Stimulated activated memory B cell treated with anti-CD40 and anti-IgM and Interleukin-4, amounts not matched to agents 10 μg/mL and 1 μg/mL and 100 μg/mL, for 72 hours (primary cell): Measurements from ENCODE around the gene MYBPC1.
A peak's percentile ranks its signal among the peaks of the same experiment; 100 is the strongest.

Source experiments
- ATAC-seq: fragments of 150-1000 bp; cut with Tn5 transposase; 2 replicates; pipeline ENCODE4 v1.10.0; 2021
- H3K27ac Mint-ChIP-seq: one replicate; pipeline ENCODE4 v1.8.0; 2022; ENCODE audit warnings: mild to moderate bottlenecking, mixed read lengths
- H3K27me3 Mint-ChIP-seq: one replicate; pipeline ENCODE4 v1.8.0; 2022; ENCODE audit warnings: mixed read lengths
- H3K36me3 Mint-ChIP-seq: one replicate; pipeline ENCODE4 v1.8.0; 2022; ENCODE audit warnings: mixed read lengths
- H3K4me1 Mint-ChIP-seq: one replicate; pipeline ENCODE4 v1.8.0; 2022; ENCODE audit warnings: mixed read lengths
- H3K4me3 Mint-ChIP-seq: one replicate; pipeline ENCODE4 v1.8.0; 2022; ENCODE audit warnings: mild to moderate bottlenecking, moderate library complexity, mixed read lengths
- H3K9me3 Mint-ChIP-seq: one replicate; pipeline ENCODE4 v1.8.0; 2022; ENCODE audit warnings: mixed read lengths

The MYBPC1 gene

GRCh38 chr12:101590383-101590782 is 4.4 kb upstream of the MYBPC1 start:
- Mint-ChIP-seq H3K4me3 (no peak overlapping the region), H3K27me3 (peaks cover 12% of the 10 kb centered on the region), H3K4me1 (no peaks in the 10 kb centered on the region), H3K36me3 (no peaks in the 10 kb centered on the region), H3K27ac (no peak overlapping the region), H3K9me3 (no peaks in the 10 kb centered on the region)
- no peak for ATAC-seq

DNA sequence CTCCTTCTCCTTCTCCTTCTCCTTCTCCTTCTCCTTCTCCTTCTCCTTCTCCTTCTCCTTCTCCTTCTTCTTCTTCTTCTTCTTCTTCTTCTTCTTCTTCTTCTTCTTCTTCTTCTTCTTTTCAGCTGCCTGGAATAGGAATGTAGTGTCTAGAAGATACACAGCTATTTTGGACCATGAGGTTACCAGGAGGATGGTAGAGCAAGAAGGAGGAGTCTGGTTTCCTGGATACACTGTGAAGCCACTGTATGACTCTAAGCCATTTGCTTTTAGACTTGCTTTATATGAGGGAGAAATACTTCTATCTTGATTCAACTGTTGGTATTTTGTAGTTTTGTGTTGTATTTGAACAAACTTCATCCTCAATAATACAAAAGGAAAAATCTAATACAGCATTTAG is 3.0 kb upstream of the MYBPC1 start:
- H3K36me3 Mint-ChIP-seq = no peaks in the 10 kb centered on the region
- ATAC-seq = no peak
- no peaks in the 10 kb centered on the region for H3K9me3 Mint-ChIP-seq
- H3K27me3 Mint-ChIP-seq = peaks cover 12% of the 10 kb centered on the region
- H3K4me3 Mint-ChIP-seq = no peak overlapping the region
- H3K27ac Mint-ChIP-seq = no peak overlapping the region
- H3K4me1 Mint-ChIP-seq = no peaks in the 10 kb centered on the region

- H3K4me3 Mint-ChIP-seq = no peak overlapping the region
- no peaks in the 10 kb centered on the region for H3K9me3 Mint-ChIP-seq
- H3K4me1 Mint-ChIP-seq = no peaks in the 10 kb centered on the region
- no peak for ATAC-seq
- H3K27me3 Mint-ChIP-seq = peaks cover 11% of the 10 kb centered on the region
- no peaks in the 10 kb centered on the region for H3K36me3 Mint-ChIP-seq
- H3K27ac Mint-ChIP-seq = no peak overlapping the region
Observed at GRCh38 chr12:101592448-101592847, 2.3 kb upstream of the MYBPC1 start.

DNA sequence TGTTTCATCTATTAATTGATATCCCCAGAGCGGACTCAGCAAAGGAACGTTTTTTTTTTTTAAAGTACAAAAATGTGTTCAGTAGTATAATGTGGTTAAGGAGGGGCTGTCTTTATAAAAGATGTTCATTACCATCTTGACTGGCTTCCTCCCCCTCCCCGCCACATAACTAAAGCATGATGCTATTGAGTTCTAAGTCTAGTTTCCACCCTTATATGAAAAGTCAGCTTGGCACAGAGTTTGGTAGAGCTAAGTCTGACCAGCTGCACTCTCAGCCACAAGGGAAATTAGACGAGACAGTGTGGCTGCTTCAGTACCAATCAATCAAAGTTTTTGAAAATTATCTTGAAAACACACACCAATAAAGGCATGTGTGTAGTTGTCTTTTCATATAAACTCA is 1.9 kb upstream of the MYBPC1 start:
- ATAC-seq = no peak
- H3K4me3 Mint-ChIP-seq = no peak overlapping the region
- H3K9me3 Mint-ChIP-seq = no peaks in the 10 kb centered on the region
- no peak overlapping the region for H3K27ac Mint-ChIP-seq
- H3K4me1 Mint-ChIP-seq = no peaks in the 10 kb centered on the region
- no peaks in the 10 kb centered on the region for H3K36me3 Mint-ChIP-seq
- H3K27me3 Mint-ChIP-seq = peaks cover 6% of the 10 kb centered on the region

DNA sequence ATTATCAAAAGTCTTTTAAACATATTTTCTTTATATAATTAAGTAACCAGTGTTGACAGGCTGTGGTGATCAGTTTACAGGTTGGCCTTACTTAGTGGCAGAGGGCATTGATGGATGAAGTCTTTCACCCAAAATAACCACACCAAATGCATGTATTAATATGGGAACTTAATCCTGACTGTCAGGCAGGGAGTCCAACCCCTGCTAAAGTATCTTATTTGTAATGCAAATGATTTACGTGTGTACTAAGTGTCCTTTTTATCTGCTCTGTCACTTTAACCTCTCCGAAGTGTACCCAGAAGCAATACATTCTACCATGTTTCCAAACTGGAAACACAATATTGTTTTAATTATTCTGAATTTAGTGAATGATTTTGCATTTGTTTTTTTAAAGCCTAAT is 1.4 kb downstream of the MYBPC1 start:
- no peak for ATAC-seq
- Mint-ChIP-seq H3K27me3 (no peaks in the 10 kb centered on the region), H3K4me1 (no peaks in the 10 kb centered on the region), H3K36me3 (no peaks in the 10 kb centered on the region), H3K27ac (no peak overlapping the region), H3K9me3 (no peaks in the 10 kb centered on the region), H3K4me3 (no peak overlapping the region)

DNA sequence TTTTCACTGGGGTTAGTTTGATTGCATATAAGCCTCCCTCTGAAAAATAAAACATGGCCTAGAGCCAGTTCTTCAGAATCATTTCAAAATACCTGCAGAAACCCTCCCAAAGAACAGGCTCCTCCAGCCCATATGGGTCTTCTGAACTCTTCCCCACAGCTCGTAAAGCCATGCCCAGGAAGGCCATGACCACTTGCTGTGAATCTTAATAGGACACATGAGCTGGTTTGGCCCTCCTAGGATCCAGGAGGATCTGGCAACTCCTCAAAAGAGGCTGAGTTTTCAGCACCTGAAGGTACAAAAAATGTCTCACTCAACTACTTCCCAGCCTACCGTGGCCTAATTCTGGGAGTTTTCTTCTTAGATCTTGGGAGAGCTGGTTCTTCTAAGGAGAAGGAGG is 2.4 kb downstream of the MYBPC1 start:
- no peaks in the 10 kb centered on the region for H3K27me3 Mint-ChIP-seq
- no peak for ATAC-seq
- no peak overlapping the region for H3K27ac Mint-ChIP-seq

DNA sequence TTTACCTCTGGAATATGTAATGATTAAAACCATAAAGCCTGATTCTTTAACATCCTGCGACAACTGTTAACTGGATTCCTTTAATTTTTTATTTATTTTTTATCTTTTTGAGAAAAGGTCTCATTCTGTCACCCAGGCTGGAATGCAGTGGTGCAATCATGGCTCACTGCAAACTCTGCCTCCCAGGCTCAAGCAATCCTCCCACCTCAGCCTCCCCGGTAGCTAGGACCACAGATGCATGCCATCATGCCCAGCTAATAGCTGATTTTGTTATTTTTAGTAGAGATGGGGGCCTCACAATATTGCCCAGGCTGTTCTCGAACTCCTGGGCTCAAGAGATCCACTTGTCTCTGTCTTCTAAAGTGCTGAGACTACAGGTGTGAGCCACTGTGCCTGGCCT is 3.7 kb downstream of the MYBPC1 start:
- Mint-ChIP-seq H3K36me3 (no peaks in the 10 kb centered on the region), H3K4me3 (no peak overlapping the region), H3K27ac (no peak overlapping the region), H3K27me3 (no peaks in the 10 kb centered on the region), H3K9me3 (no peaks in the 10 kb centered on the region), H3K4me1 (no peaks in the 10 kb centered on the region)
- ATAC-seq = no peak

More for the DNA sequence above, 2.4 kb downstream of the MYBPC1 start:
- H3K4me3 Mint-ChIP-seq = no peak overlapping the region
- no peaks in the 10 kb centered on the region for H3K9me3 Mint-ChIP-seq
- no peaks in the 10 kb centered on the region for H3K36me3 Mint-ChIP-seq
- H3K4me1 Mint-ChIP-seq = no peaks in the 10 kb centered on the region

- no peak for ATAC-seq
- H3K36me3 Mint-ChIP-seq = no peaks in the 10 kb centered on the region
- no peaks in the 10 kb centered on the region for H3K9me3 Mint-ChIP-seq
- H3K4me3 Mint-ChIP-seq = no peak overlapping the region
- H3K27ac Mint-ChIP-seq = no peak overlapping the region
- no peaks in the 10 kb centered on the region for H3K27me3 Mint-ChIP-seq
- H3K4me1 Mint-ChIP-seq = peaks cover 6% of the 10 kb centered on the region
Observed at GRCh38 chr12:101599311-101599710, 4.5 kb downstream of the MYBPC1 start.

DNA sequence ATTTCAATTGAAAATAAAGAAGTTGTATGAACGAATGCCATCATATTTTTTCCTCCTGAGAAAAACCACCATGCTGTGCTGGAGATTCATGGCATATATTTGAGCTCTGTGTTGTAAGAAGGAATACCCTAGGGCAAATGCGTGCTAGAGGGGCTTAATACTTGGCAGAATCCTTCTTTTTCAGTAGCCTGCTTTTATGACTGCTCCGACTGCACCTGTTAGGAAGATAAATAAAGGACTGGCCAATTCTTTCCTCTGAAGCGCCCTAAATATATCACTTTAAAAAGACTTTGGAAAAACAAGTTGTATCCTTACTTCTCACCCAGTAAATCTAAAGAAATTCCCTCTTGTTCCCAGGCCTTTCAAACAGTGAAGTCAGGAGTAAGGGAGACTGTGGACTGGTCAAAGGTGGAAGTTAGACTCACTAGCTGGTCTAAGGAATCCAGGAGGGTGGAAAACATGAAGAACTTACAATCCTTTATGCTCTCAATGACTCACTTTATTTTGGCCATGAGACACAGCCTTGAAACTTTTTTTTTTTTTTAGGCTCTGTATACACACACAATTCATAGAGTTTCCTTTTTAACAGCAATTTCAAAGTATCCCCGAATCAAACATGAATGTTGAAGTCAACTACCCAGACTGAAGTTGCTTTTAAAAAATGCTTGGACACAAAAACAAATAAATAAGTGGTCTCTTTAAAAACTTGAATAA is 5.2 kb downstream of the MYBPC1 start:
- Mint-ChIP-seq H3K27me3 (no peaks in the 10 kb centered on the region), H3K36me3 (no peaks in the 10 kb centered on the region), H3K9me3 (no peaks in the 10 kb centered on the region), H3K4me1 (peaks cover 6% of the 10 kb centered on the region), H3K27ac (no peak overlapping the region), H3K4me3 (no peak overlapping the region)
- ATAC-seq = no peak

DNA sequence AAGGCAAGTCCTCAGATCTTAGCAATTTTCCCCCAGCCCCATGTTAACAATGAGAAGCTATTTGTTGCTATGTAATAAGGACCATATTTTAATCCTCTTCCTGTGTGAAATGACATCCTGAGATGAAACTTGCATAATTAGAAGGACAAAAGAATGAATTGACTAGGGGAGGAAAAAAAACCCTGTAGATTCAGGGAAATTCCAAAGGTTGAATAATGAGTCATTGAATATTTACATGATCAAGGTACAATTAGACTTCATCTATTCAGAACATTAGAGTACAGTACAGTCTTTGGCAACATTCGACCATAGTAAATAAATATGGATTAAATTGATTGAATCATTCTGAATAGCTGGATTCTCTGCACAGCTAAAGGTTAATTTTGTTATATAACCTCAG is 9.4 kb downstream of the MYBPC1 start:
- Mint-ChIP-seq H3K4me3 (no peak overlapping the region), H3K4me1 (peaks cover 6% of the 10 kb centered on the region), H3K27me3 (no peaks in the 10 kb centered on the region), H3K27ac (no peak overlapping the region), H3K9me3 (no peaks in the 10 kb centered on the region), H3K36me3 (no peaks in the 10 kb centered on the region)
- peak; percentile 41 for ATAC-seq

DNA sequence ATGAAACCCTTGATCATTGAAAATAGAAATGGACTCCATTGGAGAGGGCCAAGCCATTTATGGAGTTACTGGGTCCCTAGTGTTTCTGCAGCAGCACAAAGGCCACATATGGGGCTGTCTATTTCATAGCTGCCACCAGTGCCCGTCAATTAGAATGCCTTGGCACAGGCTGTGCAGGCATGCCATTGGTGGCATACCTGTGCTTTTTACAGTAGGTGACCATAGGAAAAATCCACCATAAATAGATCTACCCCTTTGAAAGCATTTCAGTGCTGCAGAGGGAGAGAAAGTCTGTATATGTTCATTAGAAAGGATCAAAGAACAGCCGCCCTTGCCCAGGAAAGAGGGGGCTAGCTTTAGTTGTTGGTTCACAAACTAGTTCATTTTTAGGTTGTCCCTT is 13.1 kb downstream of the MYBPC1 start:
- Mint-ChIP-seq H3K9me3 (no peaks in the 10 kb centered on the region), H3K4me1 (peaks cover 6% of the 10 kb centered on the region), H3K27me3 (no peaks in the 10 kb centered on the region), H3K36me3 (no peaks in the 10 kb centered on the region), H3K4me3 (no peak overlapping the region), H3K27ac (no peak overlapping the region)
- ATAC-seq = no peak

GRCh38 chr12:101608301-101609133 is 13.7 kb downstream of the MYBPC1 start:
- no peaks in the 10 kb centered on the region for H3K9me3 Mint-ChIP-seq
- peaks cover 6% of the 10 kb centered on the region for H3K4me1 Mint-ChIP-seq
- H3K4me3 Mint-ChIP-seq = no peak overlapping the region
- no peak for ATAC-seq
- no peaks in the 10 kb centered on the region for H3K36me3 Mint-ChIP-seq
- no peak overlapping the region for H3K27ac Mint-ChIP-seq
- no peaks in the 10 kb centered on the region for H3K27me3 Mint-ChIP-seq

DNA sequence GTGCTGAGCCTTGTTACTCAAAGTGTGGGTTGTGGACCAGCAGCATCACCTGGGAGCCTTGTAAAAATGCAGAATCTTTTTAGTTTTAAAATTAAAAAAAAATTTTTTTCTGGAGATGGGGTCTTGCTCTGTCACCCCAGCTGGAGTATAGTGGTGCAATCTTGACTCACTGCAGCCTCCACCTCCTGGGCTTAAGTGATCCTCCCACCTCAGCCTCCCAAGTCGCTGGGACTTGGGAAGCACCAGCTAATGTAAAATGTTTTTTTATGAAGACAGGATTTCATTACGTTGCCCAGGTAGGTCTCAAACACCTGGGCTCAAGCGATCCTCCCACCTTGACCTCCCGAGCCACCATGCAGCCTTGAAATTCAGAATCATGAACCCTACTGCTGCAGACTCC is 14.4 kb downstream of the MYBPC1 start:
- H3K4me1 Mint-ChIP-seq = peaks cover under 1% of the 10 kb centered on the region
- no peak overlapping the region for H3K27ac Mint-ChIP-seq

GRCh38 chr12:101612160-101612916 is 17.6 kb downstream of the MYBPC1 start:
- peaks cover 13% of the 10 kb centered on the region for H3K4me1 Mint-ChIP-seq
- H3K36me3 Mint-ChIP-seq = no peaks in the 10 kb centered on the region
- H3K4me3 Mint-ChIP-seq = no peak overlapping the region
- H3K9me3 Mint-ChIP-seq = no peaks in the 10 kb centered on the region
- no peak overlapping the region for H3K27ac Mint-ChIP-seq
- no peak for ATAC-seq
- H3K27me3 Mint-ChIP-seq = no peaks in the 10 kb centered on the region

More for the DNA sequence above, 14.4 kb downstream of the MYBPC1 start:
- Mint-ChIP-seq H3K4me3 (no peak overlapping the region), H3K36me3 (no peaks in the 10 kb centered on the region), H3K9me3 (no peaks in the 10 kb centered on the region), H3K27me3 (no peaks in the 10 kb centered on the region)
- ATAC-seq = no peak

- Mint-ChIP-seq H3K27ac (peak overlapping the region; percentile 50), H3K4me1 (peaks cover 29% of the 10 kb centered on the region), H3K27me3 (no peaks in the 10 kb centered on the region), H3K9me3 (no peaks in the 10 kb centered on the region), H3K36me3 (no peaks in the 10 kb centered on the region), H3K4me3 (no peak overlapping the region)
- no peak for ATAC-seq
Observed at GRCh38 chr12:101616027-101616494, 21.3 kb downstream of the MYBPC1 start.
